Activated B cell treated with CpG ODN at 0.5 μM for 24 hours (primary cell): ENCODE data around the gene AVL9. TPM values are rescaled to one million over a fixed set of nuclear protein-coding genes. Genes with fewer than 3 reads are reported as not detected.
"Not testable (repeated sequence)": the region's sequence is repeated elsewhere in the genome, so short reads cannot be mapped to it uniquely, and the experiment has no call there.

ENCODE experiments used
- ATAC-seq: fragments of 200-7000 bp; cut with Tn5 transposase; one replicate; pipeline ENCODE4 v1.10.0; 2021; ENCODE audit warnings: low read depth, mild to moderate bottlenecking, moderate library complexity
- CTCF ChIA-PET: fragments of 350-600 bp; sonication (Branson Sonifier 250); formaldehyde crosslinking; loops from one replicate; lab custom pipeline; 2021; ENCODE audit warnings: antibody characterized with exemption; lab: Charles Lee
- POLR2A ChIA-PET: fragments of 350-600 bp; sonication (Branson Sonifier 250); formaldehyde crosslinking; loops from one replicate; lab custom pipeline; 2021; ENCODE audit warnings: antibody characterized with exemption; lab: Charles Lee
- DNase-seq: peaks from one replicate; pipeline ENCODE4 v3.0.0; 2022
- H3K27ac Mint-ChIP-seq: one replicate; pipeline ENCODE4 v1.8.0; 2020; ENCODE audit warnings: mixed read lengths
- H3K27me3 Mint-ChIP-seq: one replicate; pipeline ENCODE4 v1.8.0; 2021; ENCODE audit warnings: mixed read lengths
- H3K36me3 Mint-ChIP-seq: one replicate; pipeline ENCODE4 v1.8.0; 2021; ENCODE audit warnings: low read depth, mixed read lengths
- H3K4me1 Mint-ChIP-seq: one replicate; pipeline ENCODE4 v1.8.0; 2021; ENCODE audit warnings: mixed read lengths
- H3K4me3 Mint-ChIP-seq: one replicate; pipeline ENCODE4 v1.8.0; 2020; ENCODE audit warnings: mild to moderate bottlenecking, mixed read lengths
- H3K9me3 Mint-ChIP-seq: one replicate; pipeline ENCODE4 v1.8.0; 2020; ENCODE audit warnings: mixed read lengths
- intact Hi-C: fragments of 100-400 bp; cut with micrococcal nuclease; formaldehyde crosslinking; loops from one replicate; pipeline ENCODE4 v1.15.1; 2024
- total RNA-seq: library from RNA; stranded (reverse); gene quantifications from 2 replicates; pipeline ENCODE4 v1.2.3, GENCODE V29; 2022
- TF ChIP-seq, protein P1 (sequence below): fragments of 200-600 bp; IDR thresholded peaks from one replicate; pipeline ENCODE4 v1.8.0; 2022; ENCODE audit warnings: antibody characterized with exemption, mild to moderate bottlenecking

The AVL9 gene
- total RNA-seq, 1 donor from 2014 or later, result 52.5 TPM

DNA sequence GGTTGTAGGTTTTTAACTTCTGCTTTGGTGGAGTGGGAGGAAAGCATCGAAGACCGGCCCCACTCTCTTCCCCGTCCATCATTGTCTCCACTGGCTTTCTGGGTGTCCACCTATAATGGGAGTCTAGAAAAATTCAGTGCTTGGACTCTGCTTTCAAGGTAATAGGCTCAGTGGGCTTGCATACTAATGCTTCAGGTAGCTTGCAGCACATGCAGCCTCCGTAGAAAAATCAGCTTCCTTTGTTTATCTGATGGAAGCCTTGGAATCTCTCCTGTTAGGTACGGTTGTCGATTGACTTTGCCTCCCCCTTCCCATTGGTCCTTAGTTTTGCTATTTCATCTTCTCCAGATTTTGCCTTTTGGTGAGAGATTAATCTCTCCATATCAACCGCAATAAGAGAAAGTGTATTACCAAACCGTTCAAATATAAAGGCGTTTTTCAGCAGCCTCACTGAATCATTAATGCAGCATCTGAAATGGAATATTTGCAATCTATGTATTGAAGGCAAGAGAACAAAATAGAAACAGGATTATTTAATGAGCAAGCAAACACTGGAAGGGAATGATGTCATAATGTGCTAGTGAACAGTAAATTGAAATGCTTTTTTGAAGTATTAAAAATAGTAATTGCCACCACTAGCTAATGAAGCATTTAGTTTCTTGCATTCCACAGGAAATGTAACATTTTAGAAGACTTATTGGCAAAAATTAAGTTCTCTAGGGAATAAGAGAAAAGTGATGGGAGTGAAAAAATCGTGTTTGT, 944 bp downstream of the AVL9 start:
- H3K4me1 Mint-ChIP-seq, result peaks cover 44% of the 10 kb centered on the region

DNA sequence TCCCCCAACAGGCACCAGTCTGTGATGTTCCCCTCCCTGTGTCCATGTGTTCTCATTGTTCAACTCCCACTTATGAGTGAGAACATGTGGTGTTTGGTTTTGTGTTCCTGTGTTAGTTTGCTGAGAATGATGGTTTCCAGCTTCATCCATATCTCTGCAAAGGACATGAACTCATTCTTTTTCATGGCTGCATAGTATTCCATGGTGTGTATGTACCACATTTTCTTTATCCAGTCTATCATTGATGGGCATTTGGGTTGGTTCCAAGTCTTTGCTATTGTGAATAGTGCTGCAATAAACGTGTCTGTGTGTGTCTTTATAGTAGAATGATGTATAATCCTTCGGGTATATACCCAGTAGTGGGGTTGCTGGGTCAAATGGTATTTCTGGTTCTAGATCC, 4.5 kb downstream of the AVL9 start:
- POLR2A ChIA-PET, H3K27me3 Mint-ChIP-seq, H3K27ac Mint-ChIP-seq, ATAC-seq, H3K4me3 Mint-ChIP-seq, DNase-seq, CTCF ChIA-PET, H3K9me3 Mint-ChIP-seq: not testable (repeated sequence)
- Mint-ChIP-seq H3K36me3 (peaks cover 28% of the 10 kb centered on the region), H3K4me1 (peaks cover 56% of the 10 kb centered on the region)
- intact Hi-C loops, result loop anchor here (5.0 to 10.0 kb wide), 2 partner anchors 63 to 1905 kb away; partner anchors contain the start of gene GARS1

More for the DNA sequence above, 944 bp downstream of the AVL9 start:
- no peak for ATAC-seq
- peak overlapping the region; percentile 96 for H3K27ac Mint-ChIP-seq
- no peaks in the 10 kb centered on the region for H3K27me3 Mint-ChIP-seq
- peaks cover 22% of the 10 kb centered on the region for H3K36me3 Mint-ChIP-seq
- H3K4me3 Mint-ChIP-seq, result peak overlapping the region; percentile 93
- no peaks in the 10 kb centered on the region for H3K9me3 Mint-ChIP-seq
- ChIA-PET CTCF (interaction anchor here (1.1 kb wide), 1 partner anchor 29 kb away, joined by 3 read pairs; no protein-coding TSS in a partner anchor), POLR2A (interaction anchor here (0.6 to 1.7 kb wide), 14 partner anchors 8 to 1725 kb away, joined by 3 to 13 read pairs (median 4); partner anchors contain the start of genes KBTBD2, NT5C3A and RP9)
- intact Hi-C loops, result loop anchor here (2.0 to 10.0 kb wide), 3 partner anchors 45 to 1901 kb away; partner anchors contain the start of gene GARS1
- TF ChIP-seq, protein P1, sequence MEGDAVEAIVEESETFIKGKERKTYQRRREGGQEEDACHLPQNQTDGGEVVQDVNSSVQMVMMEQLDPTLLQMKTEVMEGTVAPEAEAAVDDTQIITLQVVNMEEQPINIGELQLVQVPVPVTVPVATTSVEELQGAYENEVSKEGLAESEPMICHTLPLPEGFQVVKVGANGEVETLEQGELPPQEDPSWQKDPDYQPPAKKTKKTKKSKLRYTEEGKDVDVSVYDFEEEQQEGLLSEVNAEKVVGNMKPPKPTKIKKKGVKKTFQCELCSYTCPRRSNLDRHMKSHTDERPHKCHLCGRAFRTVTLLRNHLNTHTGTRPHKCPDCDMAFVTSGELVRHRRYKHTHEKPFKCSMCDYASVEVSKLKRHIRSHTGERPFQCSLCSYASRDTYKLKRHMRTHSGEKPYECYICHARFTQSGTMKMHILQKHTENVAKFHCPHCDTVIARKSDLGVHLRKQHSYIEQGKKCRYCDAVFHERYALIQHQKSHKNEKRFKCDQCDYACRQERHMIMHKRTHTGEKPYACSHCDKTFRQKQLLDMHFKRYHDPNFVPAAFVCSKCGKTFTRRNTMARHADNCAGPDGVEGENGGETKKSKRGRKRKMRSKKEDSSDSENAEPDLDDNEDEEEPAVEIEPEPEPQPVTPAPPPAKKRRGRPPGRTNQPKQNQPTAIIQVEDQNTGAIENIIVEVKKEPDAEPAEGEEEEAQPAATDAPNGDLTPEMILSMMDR, result no peak
- DNase-seq, result no peak

DNA sequence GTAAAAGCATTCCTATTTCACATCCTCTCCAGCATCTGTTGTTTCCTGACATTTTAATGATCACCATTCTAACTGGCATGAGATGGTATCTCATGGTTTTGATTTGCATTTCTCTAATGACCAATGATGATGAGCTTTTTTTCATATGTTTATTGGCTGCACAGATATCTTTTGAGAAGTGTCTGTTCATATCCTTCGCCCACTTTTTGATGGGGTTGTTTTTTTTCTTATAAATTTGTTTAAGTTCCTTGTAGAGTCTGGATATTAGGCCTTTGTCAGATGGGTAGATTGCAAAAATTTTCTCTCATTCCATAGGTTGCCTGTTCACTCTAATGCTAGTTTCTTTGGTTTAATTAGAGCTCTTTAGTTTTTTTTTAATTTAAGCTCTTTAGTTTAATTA, 4.9 kb downstream of the AVL9 start:
- H3K27ac Mint-ChIP-seq, DNase-seq, intact Hi-C loops, H3K9me3 Mint-ChIP-seq, H3K27me3 Mint-ChIP-seq, H3K4me3 Mint-ChIP-seq, CTCF ChIA-PET, ATAC-seq: not testable (repeated sequence)
- Mint-ChIP-seq H3K4me1 (peaks cover 53% of the 10 kb centered on the region), H3K36me3 (peaks cover 26% of the 10 kb centered on the region)
- POLR2A ChIA-PET, result interaction anchor here (0.6 kb wide), 1 partner anchor 10 kb away, joined by 3 read pairs; the partner anchor contains the start of gene LSM5

DNA sequence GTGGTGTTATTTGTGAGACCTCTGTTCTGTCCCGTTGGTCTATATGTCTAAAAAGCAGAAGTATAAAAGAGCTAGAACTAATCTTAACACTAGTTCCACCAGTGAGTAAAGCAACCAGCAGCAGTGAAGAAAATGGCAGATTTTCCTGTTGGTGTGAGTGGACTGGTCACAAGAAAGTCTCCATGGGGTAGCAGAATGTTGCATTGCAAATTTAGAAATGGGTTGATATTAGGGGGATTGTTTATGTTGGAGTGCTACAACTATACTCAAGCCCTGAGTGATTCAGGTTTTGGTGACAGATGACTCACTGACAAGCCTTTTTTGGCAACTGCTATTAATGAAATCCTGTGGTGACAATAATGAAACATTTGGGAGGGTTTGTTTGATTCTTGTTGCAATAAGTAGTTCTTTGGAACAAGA, 5.6 kb downstream of the AVL9 start:
- no peak for DNase-seq
- peak; percentile 47 for ATAC-seq
- Mint-ChIP-seq H3K27ac (peak overlapping the region; percentile 27), H3K36me3 (peaks cover 23% of the 10 kb centered on the region), H3K9me3 (no peaks in the 10 kb centered on the region), H3K4me3 (peak overlapping the region; percentile 3), H3K4me1 (peaks cover 53% of the 10 kb centered on the region), H3K27me3 (no peaks in the 10 kb centered on the region)
- CTCF ChIA-PET, result no interaction called here
- TF ChIP-seq, protein P1, result no peak
- POLR2A ChIA-PET, result interaction anchor here (0.5 to 0.6 kb wide), 2 partner anchors 10 to 121 kb away, joined by 3 to 4 read pairs; partner anchors contain the start of gene LSM5
- intact Hi-C loops, result no loop called here

DNA sequence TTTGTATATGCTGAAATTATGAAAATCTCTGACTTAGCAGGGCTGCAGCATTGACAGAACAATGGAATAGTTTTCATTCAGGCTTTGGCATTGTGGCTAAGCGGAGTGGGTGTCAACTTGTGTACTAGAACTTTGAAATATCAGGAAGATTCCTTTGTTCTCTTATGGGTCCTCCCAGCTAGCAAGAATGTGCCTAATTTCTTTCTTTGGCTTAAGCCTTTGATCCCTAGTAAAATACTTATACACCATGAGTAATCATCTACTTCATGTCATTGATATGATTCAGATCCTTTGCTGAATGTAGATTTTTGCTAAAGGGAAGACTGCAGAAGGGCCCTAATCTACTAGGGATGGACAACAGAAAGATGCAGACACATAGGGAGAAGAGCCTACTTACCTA, 6.2 kb downstream of the AVL9 start:
- no peak for ATAC-seq
- intact Hi-C loops, result no loop called here
- TF ChIP-seq, protein P1, result no peak
- Mint-ChIP-seq H3K36me3 (peaks cover 21% of the 10 kb centered on the region), H3K27me3 (no peaks in the 10 kb centered on the region), H3K9me3 (no peaks in the 10 kb centered on the region), H3K27ac (no peak overlapping the region), H3K4me3 (no peak overlapping the region), H3K4me1 (peaks cover 51% of the 10 kb centered on the region)
- DNase-seq, result no peak
- POLR2A ChIA-PET, result no interaction called here
- CTCF ChIA-PET, result no interaction called here

DNA sequence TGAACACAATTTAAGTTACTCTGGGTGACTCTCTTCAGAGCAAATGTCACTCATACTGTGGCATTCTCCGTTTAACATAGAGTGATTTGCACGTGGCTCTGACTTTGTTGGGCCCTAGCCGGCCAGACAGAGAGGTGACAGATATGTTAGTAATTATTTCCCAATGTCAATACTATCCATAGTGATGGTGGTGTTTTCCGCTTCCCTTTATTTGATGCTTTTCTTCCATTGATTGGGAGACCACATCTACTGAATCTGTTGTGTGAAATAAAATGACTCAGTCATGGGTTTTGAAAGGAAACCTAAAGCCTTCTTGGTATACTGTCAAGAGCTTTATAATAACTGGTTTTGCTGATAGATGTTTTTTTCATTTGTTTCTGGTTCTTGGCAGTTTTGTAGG, 7.4 kb downstream of the AVL9 start:
- no peak overlapping the region for H3K27ac Mint-ChIP-seq
- TF ChIP-seq, protein P1, result no peak
- intact Hi-C loops, result no loop called here
- H3K9me3 Mint-ChIP-seq, result no peaks in the 10 kb centered on the region
- DNase-seq, result no peak
- peaks cover 50% of the 10 kb centered on the region for H3K4me1 Mint-ChIP-seq
- peaks cover 25% of the 10 kb centered on the region for H3K36me3 Mint-ChIP-seq
- ATAC-seq, result no peak
- ChIA-PET CTCF (no interaction called here), POLR2A (interaction anchor here (0.7 kb wide), 1 partner anchor 15 kb away, joined by 7 read pairs; no protein-coding TSS in a partner anchor)
- no peak overlapping the region for H3K4me3 Mint-ChIP-seq
- H3K27me3 Mint-ChIP-seq, result no peaks in the 10 kb centered on the region
